Measurements from ENCODE around the gene SIGMAR1. TPM values are rescaled to one million over a fixed set of nuclear protein-coding genes. Genes with fewer than 3 reads are reported as not detected.

The SIGMAR1 gene
- 10 to 100 TPM; 42.1 to 68.5 TPM for polyA plus RNA-seq

- peak within 1 kb of the TSS; percentile 64 to 84 for H3K27ac ChIP-seq (ENCODE audit: low read depth in 2 of 2, low read length in 1 of 2)
- H3K27me3 ChIP-seq (ENCODE audit: control insufficient read depth in 1 of 2, insufficient read depth in 2 of 2, low read length in 2 of 2), result no peaks in the 10 kb centered on the region
- 0% methylated on average over 67 to 74 of the region's 74 CpGs for WGBS, 2 donors
- H3K36me3 ChIP-seq (ENCODE audit: control insufficient read depth in 2 of 2, insufficient read depth in 2 of 2, low read length in 1 of 2), result peaks cover 0 to 2% of the 10 kb centered on the region in 2 donors
- H3K4me1 ChIP-seq (ENCODE audit: control insufficient read depth in 2 of 2, insufficient read depth in 2 of 2, low read length in 1 of 2), result peaks cover 0 to 15% of the 10 kb centered on the region in 2 donors
- no peaks in the 10 kb centered on the region for H3K9me3 ChIP-seq (ENCODE audit: control insufficient read depth in 2 of 2, insufficient read depth in 1 of 2, low read depth in 1 of 2, low read length in 1 of 2)
- H3K4me3 ChIP-seq (ENCODE audit: low read depth in 1 of 2, low read length in 2 of 2), result peak within 1 kb of the TSS; percentile 69 to 81
These were observed at the start of gene SIGMAR1 for GRCh38 chr9:34637356-34638137. Gene SIGMAR1, minus strand, starts transcription at chr9:34637787. Its CDS starts 90 bp downstream, at chr9:34637697.

- WGBS, 2 donors, result 55 to 74% methylated on average over 1 of the region's 1 CpG
- no peak overlapping the region for H3K27ac ChIP-seq (ENCODE audit: low read depth in 2 of 2, low read length in 1 of 2)
- H3K9me3 ChIP-seq (ENCODE audit: control insufficient read depth in 2 of 2, insufficient read depth in 1 of 2, low read depth in 1 of 2, low read length in 1 of 2), result no peaks in the 10 kb centered on the region
- H3K4me1 ChIP-seq (ENCODE audit: control insufficient read depth in 2 of 2, insufficient read depth in 2 of 2, low read length in 1 of 2), result peaks cover 0 to 5% of the 10 kb centered on the region in 2 donors
- no peaks in the 10 kb centered on the region for H3K36me3 ChIP-seq (ENCODE audit: control insufficient read depth in 2 of 2, insufficient read depth in 2 of 2, low read length in 1 of 2)
- no peaks in the 10 kb centered on the region for H3K27me3 ChIP-seq (ENCODE audit: control insufficient read depth in 1 of 2, insufficient read depth in 2 of 2, low read length in 2 of 2)
- no peak overlapping the region for H3K4me3 ChIP-seq (ENCODE audit: low read depth in 1 of 2, low read length in 2 of 2)
These were observed 49.1 kb upstream of the SIGMAR1 start for GRCh38 chr9:34686732-34687131.

- WGBS, 2 donors, result 81 to 82% methylated on average over 5 of the region's 5 CpGs
- H3K27ac ChIP-seq (ENCODE audit: low read depth in 2 of 2, low read length in 1 of 2), result no peak overlapping the region
- H3K4me3 ChIP-seq (ENCODE audit: low read depth in 1 of 2, low read length in 2 of 2), result no peak overlapping the region
These were observed 48.6 kb upstream of the SIGMAR1 start for GRCh38 chr9:34686231-34686630.

GRCh38 chr9:34685591-34685990 is 48.0 kb upstream of the SIGMAR1 start:
- Histone ChIP-seq H3K27me3 (ENCODE audit: control insufficient read depth in 1 of 2, insufficient read depth in 2 of 2, low read length in 2 of 2) (no peaks in the 10 kb centered on the region), H3K27ac (ENCODE audit: low read depth in 2 of 2, low read length in 1 of 2) (no peak overlapping the region), H3K36me3 (ENCODE audit: control insufficient read depth in 2 of 2, insufficient read depth in 2 of 2, low read length in 1 of 2) (no peaks in the 10 kb centered on the region), H3K4me1 (ENCODE audit: control insufficient read depth in 2 of 2, insufficient read depth in 2 of 2, low read length in 1 of 2) (peaks cover 0 to 5% of the 10 kb centered on the region in 2 donors), H3K9me3 (ENCODE audit: control insufficient read depth in 2 of 2, insufficient read depth in 1 of 2, low read depth in 1 of 2, low read length in 1 of 2) (no peaks in the 10 kb centered on the region), H3K4me3 (ENCODE audit: low read depth in 1 of 2, low read length in 2 of 2) (no peak overlapping the region)
- WGBS, 2 donors, result 70 to 84% methylated on average over 4 of the region's 4 CpGs

More at GRCh38 chr9:34686231-34686630, 48.6 kb upstream of the SIGMAR1 start:
- H3K27me3 ChIP-seq (ENCODE audit: control insufficient read depth in 1 of 2, insufficient read depth in 2 of 2, low read length in 2 of 2), result no peaks in the 10 kb centered on the region
- no peaks in the 10 kb centered on the region for H3K36me3 ChIP-seq (ENCODE audit: control insufficient read depth in 2 of 2, insufficient read depth in 2 of 2, low read length in 1 of 2)
- no peaks in the 10 kb centered on the region for H3K9me3 ChIP-seq (ENCODE audit: control insufficient read depth in 2 of 2, insufficient read depth in 1 of 2, low read depth in 1 of 2, low read length in 1 of 2)
- H3K4me1 ChIP-seq (ENCODE audit: control insufficient read depth in 2 of 2, insufficient read depth in 2 of 2, low read length in 1 of 2), result peaks cover 0 to 5% of the 10 kb centered on the region in 2 donors

GRCh38 chr9:34684816-34685215 is 47.2 kb upstream of the SIGMAR1 start:
- Histone ChIP-seq H3K4me1 (ENCODE audit: control insufficient read depth in 2 of 2, insufficient read depth in 2 of 2, low read length in 1 of 2) (peaks cover 0 to 4% of the 10 kb centered on the region in 2 donors), H3K36me3 (ENCODE audit: control insufficient read depth in 2 of 2, insufficient read depth in 2 of 2, low read length in 1 of 2) (no peaks in the 10 kb centered on the region), H3K4me3 (ENCODE audit: low read depth in 1 of 2, low read length in 2 of 2) (no peak overlapping the region), H3K27me3 (ENCODE audit: control insufficient read depth in 1 of 2, insufficient read depth in 2 of 2, low read length in 2 of 2) (no peaks in the 10 kb centered on the region), H3K9me3 (ENCODE audit: control insufficient read depth in 2 of 2, insufficient read depth in 1 of 2, low read depth in 1 of 2, low read length in 1 of 2) (no peaks in the 10 kb centered on the region), H3K27ac (ENCODE audit: low read depth in 2 of 2, low read length in 1 of 2) (no peak overlapping the region)
- whole genome bisulfite sequencing, 2 donors, result 91 to 96% methylated on average over 4 of the region's 4 CpGs

- Histone ChIP-seq H3K27me3 (ENCODE audit: control insufficient read depth in 1 of 2, insufficient read depth in 2 of 2, low read length in 2 of 2) (no peaks in the 10 kb centered on the region), H3K9me3 (ENCODE audit: control insufficient read depth in 2 of 2, insufficient read depth in 1 of 2, low read depth in 1 of 2, low read length in 1 of 2) (no peaks in the 10 kb centered on the region), H3K4me1 (ENCODE audit: control insufficient read depth in 2 of 2, insufficient read depth in 2 of 2, low read length in 1 of 2) (no peaks in the 10 kb centered on the region), H3K27ac (ENCODE audit: low read depth in 2 of 2, low read length in 1 of 2) (no peak overlapping the region), H3K4me3 (ENCODE audit: low read depth in 1 of 2, low read length in 2 of 2) (no peak overlapping the region), H3K36me3 (ENCODE audit: control insufficient read depth in 2 of 2, insufficient read depth in 2 of 2, low read length in 1 of 2) (no peaks in the 10 kb centered on the region)
- 79 to 86% methylated on average over 4 of the region's 4 CpGs for WGBS, 2 donors
These were observed 46.6 kb upstream of the SIGMAR1 start for GRCh38 chr9:34684145-34684544.

DNA sequence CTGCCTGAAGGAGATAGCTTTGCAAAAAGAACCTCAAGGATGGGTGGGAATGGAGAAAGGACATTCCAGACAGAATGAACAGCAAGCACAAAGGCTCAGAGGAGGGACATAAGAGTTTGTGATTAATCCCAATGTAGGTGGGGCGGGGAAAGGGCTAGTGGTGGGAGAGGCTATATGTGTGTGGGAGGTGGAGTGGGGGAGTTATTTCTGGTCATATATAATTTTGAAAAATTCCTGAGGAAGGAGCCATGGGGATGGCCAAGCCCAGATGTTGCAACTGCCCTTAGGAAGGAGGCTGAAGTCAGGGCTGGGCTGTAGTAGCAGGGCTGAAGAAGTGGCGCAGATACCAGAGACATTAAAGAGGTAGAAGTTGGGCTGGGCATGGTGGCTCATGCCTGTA is 38.3 kb upstream of the SIGMAR1 start:
- Histone ChIP-seq H3K36me3 (ENCODE audit: control insufficient read depth in 2 of 2, insufficient read depth in 2 of 2, low read length in 1 of 2) (no peaks in the 10 kb centered on the region), H3K27ac (ENCODE audit: low read depth in 2 of 2, low read length in 1 of 2) (no peak overlapping the region)

GRCh38 chr9:34675048-34675714 is 37.6 kb upstream of the SIGMAR1 start:
- H3K27me3 ChIP-seq (ENCODE audit: control insufficient read depth in 1 of 2, insufficient read depth in 2 of 2, low read length in 2 of 2), result no peaks in the 10 kb centered on the region
- no peaks in the 10 kb centered on the region for H3K9me3 ChIP-seq (ENCODE audit: control insufficient read depth in 2 of 2, insufficient read depth in 1 of 2, low read depth in 1 of 2, low read length in 1 of 2)
- H3K36me3 ChIP-seq (ENCODE audit: control insufficient read depth in 2 of 2, insufficient read depth in 2 of 2, low read length in 1 of 2), result no peaks in the 10 kb centered on the region
- H3K4me1 ChIP-seq (ENCODE audit: control insufficient read depth in 2 of 2, insufficient read depth in 2 of 2, low read length in 1 of 2), result no peaks in the 10 kb centered on the region
- WGBS, 2 donors, result 37 to 47% methylated on average over 10 of the region's 10 CpGs
- no peak overlapping the region for H3K27ac ChIP-seq (ENCODE audit: low read depth in 2 of 2, low read length in 1 of 2)
- H3K4me3 ChIP-seq (ENCODE audit: low read depth in 1 of 2, low read length in 2 of 2), result no peak overlapping the region

More for the DNA sequence above, 38.3 kb upstream of the SIGMAR1 start:
- no peaks in the 10 kb centered on the region for H3K9me3 ChIP-seq (ENCODE audit: control insufficient read depth in 2 of 2, insufficient read depth in 1 of 2, low read depth in 1 of 2, low read length in 1 of 2)
- 98 to 100% methylated on average over 2 of the region's 2 CpGs for WGBS, 2 donors
- no peaks in the 10 kb centered on the region for H3K4me1 ChIP-seq (ENCODE audit: control insufficient read depth in 2 of 2, insufficient read depth in 2 of 2, low read length in 1 of 2)
- no peak overlapping the region for H3K4me3 ChIP-seq (ENCODE audit: low read depth in 1 of 2, low read length in 2 of 2)
- H3K27me3 ChIP-seq (ENCODE audit: control insufficient read depth in 1 of 2, insufficient read depth in 2 of 2, low read length in 2 of 2), result no peaks in the 10 kb centered on the region

DNA sequence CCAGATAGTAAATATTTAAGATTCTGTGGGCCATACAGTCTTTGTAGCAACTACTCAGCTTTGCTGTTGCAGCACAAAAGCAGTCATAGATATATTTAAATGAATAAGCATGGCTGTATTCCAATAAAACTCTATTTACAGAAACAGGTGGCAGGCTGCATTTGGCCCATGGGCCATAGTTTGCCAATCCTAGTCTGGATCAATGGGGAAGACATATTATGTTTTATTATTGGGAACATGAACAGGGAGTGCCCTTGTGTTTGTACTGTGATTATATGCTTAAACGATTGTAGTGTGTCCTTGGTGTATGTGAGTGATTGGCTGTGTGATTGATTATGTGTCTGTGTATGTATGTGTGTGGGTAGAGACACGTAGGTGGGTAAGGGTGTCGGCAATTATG is 36.9 kb upstream of the SIGMAR1 start:
- no peaks in the 10 kb centered on the region for H3K27me3 ChIP-seq (ENCODE audit: control insufficient read depth in 1 of 2, insufficient read depth in 2 of 2, low read length in 2 of 2)
- no peaks in the 10 kb centered on the region for H3K9me3 ChIP-seq (ENCODE audit: control insufficient read depth in 2 of 2, insufficient read depth in 1 of 2, low read depth in 1 of 2, low read length in 1 of 2)
- no peak overlapping the region for H3K4me3 ChIP-seq (ENCODE audit: low read depth in 1 of 2, low read length in 2 of 2)
- 66 to 70% methylated on average over 3 of the region's 3 CpGs for WGBS, 2 donors
- no peaks in the 10 kb centered on the region for H3K4me1 ChIP-seq (ENCODE audit: control insufficient read depth in 2 of 2, insufficient read depth in 2 of 2, low read length in 1 of 2)
- no peaks in the 10 kb centered on the region for H3K36me3 ChIP-seq (ENCODE audit: control insufficient read depth in 2 of 2, insufficient read depth in 2 of 2, low read length in 1 of 2)
- no peak overlapping the region for H3K27ac ChIP-seq (ENCODE audit: low read depth in 2 of 2, low read length in 1 of 2)
